IPS-11a (cell line): Measurements from ENCODE around the gene TMED10.
"Not testable (repeated sequence)": the region's sequence is repeated elsewhere in the genome, so short reads cannot be mapped to it uniquely, and the experiment has no call there.

Experiments
- H3K4me3 ChIP-seq: one replicate; pipeline ENCODE4 v1.5.1; 2013; ENCODE audit warnings: low read depth, low read length, control low read depth

Gene TMED10

DNA sequence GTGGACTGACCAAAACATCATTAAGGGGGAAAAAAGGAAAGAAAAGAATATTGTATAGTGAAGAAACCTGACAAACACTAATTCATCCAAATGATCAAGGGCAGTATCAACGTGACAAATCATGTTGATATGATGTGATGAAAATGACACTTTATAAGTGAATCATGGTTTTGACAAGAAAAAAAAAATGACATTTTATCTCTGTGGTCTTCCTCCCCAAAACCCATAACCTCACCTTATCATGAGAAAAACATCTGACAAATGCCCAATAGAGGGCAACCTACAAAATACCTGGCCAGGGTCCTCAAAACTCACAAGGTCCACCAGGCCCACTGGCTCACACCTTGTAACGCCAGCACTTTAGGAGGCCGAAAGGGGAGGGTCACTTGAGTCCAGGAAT, 13.8 kb downstream of the TMED10 start:
- H3K4me3 ChIP-seq, result no peak overlapping the region

DNA sequence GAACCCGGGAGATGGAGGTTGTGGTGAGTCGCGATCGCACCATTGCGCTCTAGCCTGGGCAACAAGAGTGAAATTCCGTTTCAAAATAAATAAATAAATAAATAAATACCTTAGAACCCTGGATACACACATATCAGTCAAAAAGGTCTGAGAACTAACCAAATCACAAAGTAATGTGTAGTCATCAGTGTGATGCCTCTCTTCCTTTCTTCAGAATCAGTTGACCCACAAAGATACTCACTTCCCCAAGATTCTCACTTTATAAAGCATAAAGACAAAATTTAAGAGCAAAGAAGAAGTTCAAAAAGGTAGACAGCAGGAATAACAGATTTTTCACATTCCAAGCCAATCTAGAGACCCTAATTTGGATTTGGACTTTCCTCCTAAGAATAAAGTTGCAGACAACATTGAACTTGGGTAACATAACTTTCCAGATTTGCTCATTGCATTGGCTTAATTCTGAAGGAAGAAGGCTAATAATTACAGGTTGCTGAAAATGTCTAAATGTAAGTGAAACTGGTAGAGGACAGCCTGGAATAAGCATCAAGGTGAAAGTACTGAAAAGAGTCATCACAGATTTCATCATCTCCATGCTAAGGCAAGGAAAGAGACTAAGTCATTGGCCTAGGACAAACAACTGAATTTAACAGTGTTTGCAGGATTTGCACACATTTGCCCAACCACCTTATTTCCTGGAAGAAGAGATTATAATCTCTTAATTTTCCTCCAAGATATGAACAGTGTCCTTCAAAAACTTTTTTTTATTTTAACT, 17.4 kb downstream of the TMED10 start:
- H3K4me3 ChIP-seq, result no peak overlapping the region

DNA sequence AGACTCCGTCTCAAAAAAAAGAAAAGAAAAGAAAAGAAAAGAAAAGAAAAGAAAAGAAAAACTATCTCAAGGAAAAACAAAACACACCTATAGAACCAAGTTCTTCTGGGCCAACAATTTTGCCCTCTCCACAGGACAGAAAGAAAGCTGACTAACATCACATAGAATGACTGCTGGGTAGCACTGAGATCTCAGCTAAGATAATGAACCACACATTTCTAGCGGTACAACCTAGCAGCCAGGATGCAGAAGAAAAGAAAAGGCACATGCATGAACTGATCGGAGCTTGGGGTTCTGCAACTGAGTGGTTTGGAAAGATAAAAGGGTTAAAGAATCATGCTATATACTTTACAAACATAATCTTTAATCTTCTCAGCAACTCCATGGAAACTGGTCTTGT, 19.5 kb downstream of the TMED10 start:
- H3K4me3 ChIP-seq, result no peak overlapping the region

DNA sequence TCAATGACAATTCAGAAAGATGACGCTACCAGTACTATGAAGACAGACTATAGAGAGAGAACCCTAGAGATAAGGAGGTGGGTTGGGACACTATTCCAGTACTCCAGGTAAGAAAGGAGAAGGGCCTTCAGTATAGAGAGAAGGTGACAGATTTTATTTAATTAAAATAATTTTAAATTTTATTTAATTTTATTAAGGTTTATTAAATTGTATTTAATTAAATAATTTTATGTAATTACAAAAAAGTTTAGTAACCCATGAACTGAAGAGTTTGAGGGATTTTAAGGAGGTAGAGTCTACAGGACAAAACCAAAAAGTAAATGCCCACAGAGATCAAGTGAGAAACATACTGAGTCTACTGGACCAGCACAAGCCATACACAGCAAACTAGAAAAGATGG, 20.3 kb downstream of the TMED10 start:
- no peak overlapping the region for H3K4me3 ChIP-seq

DNA sequence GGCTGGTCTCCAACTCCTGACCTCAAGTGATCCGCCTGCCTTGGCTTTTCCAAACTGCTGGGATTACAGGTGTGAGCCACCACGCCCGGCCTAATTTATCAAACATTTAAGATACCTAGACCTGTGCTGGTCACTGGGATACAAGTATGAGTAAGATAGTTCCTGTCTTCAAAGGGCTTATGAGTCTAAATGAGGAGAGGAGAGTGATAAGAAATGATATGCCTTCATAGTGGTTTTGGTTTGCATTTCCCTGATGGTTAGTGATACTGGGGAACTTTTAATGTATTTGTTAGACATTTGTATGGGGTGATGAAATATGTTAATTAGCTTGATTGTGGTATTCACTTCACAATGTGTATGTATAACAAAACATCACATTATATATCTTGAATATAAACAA, 21.2 kb downstream of the TMED10 start:
- H3K4me3 ChIP-seq, result no peak overlapping the region

DNA sequence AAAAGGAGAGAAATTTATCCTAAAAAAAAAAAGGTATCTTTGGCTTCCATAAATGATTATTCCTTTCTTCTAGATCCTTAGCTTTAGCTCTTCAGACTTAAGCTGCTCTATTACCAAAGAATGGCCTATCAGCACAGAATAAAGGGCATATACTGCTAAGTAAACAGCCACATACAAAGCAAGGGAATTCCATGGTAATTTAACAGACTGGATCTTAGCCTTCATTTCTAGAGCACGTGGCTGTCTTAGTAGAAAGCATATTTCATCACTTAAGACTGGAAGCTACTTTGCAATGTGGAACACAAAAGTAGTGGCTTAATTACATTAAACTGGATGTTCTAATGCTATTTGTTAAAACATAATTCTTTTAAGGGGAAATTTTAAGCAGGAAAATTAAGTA, 23.1 kb downstream of the TMED10 start:
- no peak overlapping the region for H3K4me3 ChIP-seq

DNA sequence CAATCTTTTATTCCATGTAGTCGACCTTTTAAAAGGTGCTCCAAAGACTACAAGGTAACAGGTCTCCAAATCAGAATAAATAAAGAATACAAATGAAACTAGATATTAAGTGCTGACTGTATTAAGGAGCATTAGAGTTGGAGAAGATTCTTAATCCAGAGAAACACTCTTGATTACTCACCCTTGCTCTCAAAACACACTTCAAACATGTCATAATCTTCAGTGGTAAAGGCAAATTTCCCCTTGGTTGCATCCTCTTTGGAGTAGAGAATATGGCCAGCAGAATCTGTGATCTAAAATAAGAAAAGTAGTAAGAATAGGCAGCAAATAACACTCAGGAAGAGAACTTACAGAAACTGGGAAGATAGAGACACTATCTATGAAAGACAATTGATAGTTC, 24.6 kb downstream of the TMED10 start:
- H3K4me3 ChIP-seq, result no peak overlapping the region

DNA sequence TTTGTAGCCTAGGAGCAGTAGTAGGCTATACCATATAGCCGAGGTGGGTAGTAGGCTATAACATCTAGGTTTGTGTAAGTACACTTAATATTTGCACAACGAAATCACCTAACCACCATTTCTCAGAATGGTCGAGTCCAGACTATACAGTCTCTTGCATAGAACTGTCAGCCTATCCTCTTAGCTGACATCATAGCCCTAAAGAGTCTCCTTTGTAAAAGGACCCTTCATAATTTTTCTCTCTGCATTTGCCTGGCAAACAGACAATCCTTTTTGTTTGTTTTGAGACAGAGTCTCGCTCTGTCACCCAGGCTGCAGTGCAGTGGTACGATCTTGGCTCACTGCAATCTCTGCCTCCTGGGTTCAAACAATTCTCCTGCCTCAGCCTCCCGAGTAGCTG, 25.8 kb downstream of the TMED10 start:
- not testable (repeated sequence) for H3K4me3 ChIP-seq

DNA sequence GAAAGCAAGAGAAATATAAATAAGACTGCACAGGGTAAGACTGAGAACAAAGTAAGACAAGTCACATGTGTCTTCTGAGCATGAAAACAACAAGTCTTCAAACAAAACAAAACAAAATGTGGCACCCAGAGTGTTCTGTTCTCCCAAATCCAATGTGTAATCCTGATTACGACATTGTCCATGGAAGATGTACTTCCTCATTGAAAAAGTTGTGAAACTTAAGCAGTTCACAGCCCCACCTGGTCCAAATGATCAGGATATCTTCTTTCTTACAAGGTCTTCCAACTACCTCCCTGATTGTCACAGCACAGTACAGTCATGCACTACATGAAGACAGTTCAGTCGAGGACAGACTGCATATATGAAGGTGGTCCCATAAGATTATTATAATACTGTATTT, 26.3 kb downstream of the TMED10 start:
- no peak overlapping the region for H3K4me3 ChIP-seq

DNA sequence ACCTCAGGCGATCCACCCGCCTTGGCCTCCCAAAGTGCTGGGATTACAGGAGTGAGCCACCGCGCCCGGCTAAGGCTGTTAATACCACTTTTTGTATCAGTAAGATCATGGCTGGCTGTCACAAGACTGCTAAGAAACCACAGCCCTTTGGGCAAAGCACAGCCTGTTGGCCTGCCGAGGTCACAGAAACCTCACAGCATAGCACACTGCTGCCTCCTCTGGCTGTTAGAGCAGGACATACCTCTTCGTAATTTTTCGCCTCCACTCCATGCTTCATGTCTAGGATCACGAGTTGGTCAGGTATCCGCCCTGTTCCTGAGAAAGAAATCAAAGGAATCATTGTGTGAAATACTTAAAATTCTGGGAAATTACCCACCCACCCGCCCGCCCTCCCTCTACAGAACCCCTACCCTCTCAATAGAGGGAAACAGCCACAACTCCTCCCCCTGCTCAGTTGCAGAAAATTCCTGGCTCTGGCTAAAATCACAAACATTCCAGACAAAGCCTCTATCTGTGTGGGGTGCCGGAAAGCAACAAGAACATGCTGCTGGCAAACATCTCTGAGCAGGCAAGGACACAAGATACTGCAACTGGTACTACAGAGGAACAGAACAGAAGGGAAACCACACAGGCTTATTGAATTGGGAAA, 28.9 kb downstream of the TMED10 start:
- no peak overlapping the region for H3K4me3 ChIP-seq

DNA sequence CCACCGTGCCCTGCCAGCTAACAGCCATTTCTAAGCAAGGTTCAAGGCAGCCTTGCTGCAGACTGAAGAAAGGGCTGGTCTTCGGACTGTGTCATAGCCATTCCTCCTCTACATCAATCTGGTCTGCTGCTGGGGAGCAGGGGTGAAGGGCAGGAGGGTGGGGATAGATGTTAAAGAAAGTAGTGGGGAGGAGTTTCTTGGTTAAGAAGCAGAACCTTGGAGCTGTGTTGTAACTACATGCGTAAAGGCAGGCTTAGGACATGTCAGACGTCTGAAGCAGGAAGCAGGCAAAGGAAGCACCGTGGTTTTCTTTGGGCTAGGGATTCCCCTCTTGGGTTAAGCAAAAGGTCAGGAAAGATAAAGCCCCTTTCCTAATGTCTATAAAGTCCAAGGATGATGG, 31.5 kb downstream of the TMED10 start:
- H3K4me3 ChIP-seq, result no peak overlapping the region

DNA sequence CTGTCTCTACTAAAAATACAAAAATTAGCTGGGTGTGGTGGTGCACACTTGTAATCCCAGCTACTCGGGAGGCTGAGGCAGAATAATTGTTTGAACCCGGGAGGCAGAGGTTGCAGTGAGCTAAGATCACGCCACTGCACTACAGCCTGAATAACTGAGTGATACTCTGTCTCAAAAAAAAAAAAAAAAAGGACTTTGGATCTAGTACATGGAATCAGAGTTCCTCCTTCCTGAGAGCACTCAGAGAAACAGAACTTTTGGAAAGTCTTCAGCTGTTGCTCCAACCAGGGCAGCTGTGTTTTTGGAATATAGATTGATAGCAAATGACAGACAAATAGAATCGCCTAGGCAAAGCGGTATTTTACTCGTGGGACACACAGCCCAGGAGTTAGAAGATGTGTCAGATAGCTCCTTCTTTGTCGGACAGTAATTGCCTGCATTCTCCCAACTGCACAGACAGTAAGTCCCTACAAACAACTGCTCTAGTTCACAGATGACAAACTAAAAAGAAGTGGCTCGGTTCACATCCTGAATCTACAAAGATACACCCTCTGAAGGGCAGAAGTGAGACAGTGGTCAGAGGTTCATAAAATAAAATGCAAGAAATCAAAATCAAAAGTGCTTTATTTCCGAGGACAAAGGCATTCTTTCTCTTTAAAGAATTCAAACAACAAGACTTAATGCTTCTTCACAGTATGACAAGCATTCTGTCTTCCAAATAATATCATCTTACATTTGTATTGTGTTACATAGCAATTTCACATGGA, 32.5 kb downstream of the TMED10 start:
- H3K4me3 ChIP-seq, result no peak overlapping the region

DNA sequence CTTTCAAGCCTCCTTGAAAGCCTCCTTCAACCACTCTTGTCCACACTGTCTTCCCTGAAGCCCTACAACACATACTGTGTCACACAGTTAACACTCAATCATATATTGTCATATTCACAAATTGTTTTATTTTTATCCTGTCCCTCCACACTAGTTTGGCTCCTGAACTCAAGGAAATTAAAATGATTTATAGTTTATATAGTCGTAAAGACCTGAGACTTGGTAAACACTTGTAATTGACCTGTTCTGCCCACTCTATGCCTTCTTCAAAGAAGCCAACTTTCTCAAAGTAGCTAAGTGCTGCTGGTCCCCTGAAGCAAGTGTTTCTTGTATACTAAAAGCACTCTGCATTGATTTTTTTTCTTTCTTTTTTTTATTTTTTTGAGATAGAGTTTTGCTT, 33.9 kb downstream of the TMED10 start:
- no peak overlapping the region for H3K4me3 ChIP-seq

DNA sequence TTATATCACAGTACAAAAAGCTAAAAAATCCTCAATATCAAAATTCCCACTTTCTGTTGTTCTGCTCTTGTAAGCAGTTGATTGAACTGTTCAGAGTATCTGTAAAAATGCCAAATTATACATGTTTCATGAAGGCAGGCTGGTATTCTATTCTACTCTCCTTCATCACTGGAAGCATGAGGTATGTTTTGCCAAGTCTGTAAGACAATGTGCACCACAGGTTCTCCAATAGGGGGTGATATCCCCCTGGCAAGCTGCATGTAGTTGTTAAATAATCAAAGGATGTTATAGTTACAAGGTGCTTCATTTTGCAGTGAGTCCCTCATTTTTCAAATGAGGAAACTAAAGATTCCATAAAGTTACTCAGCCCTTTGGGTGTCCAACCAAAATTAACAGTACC, 34.4 kb downstream of the TMED10 start:
- H3K4me3 ChIP-seq, result no peak overlapping the region

DNA sequence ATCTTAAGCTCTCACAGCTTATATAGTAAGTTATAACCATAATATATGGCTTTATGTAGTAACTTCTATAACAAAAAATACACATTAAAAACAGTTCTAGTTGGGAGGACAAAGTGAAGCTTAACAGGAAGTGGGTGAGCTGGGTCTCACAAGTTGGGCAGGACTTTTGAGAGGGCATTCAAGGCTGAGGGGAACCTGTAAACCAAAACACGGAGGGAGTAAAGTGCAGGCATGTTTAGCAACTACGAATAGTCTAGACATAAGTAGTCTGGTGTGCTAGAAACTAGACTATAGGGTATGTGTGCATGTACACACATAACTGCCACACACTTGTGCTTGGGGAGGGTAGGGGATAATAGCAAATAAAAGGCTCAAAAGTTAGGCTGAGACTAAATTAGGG, 35.4 kb downstream of the TMED10 start:
- no peak overlapping the region for H3K4me3 ChIP-seq

DNA sequence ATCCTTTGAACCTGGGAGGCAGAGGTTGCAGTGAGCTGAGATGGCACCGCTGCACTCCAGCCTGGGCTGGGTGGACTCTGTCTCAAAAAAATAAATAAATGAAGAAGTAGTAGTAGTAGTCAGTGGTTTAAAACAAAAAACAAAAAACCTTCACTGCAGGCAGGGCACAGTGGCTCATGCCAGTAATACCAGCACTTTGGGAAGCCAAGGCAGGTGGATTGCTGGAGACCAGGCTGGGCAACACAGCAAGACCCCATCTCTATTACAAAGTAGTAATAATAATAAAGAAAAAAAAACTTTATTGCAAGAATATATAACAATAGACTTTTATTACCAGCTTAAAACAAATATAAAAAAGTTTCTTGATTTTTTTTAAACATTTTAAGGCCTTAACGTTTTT, 35.8 kb downstream of the TMED10 start:
- no peak overlapping the region for H3K4me3 ChIP-seq

DNA sequence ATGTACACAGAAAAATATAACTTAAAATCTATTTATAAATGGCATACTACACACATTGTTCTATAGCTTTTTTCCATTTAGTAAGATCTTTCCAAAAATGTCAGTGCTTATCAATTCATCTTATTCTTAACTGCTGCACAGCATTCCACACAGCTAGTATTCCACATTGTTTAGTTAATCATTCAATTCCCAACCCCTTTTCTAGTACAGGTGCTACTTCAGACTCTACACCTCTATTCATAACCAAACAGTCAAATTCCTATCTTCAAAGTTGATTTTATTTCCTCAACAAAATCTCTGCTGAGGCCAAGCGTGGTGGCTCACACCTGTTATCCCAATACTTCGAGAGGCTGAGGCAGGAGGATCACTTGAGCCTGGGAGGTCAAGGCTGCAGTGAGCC, 37.2 kb downstream of the TMED10 start:
- no peak overlapping the region for H3K4me3 ChIP-seq

DNA sequence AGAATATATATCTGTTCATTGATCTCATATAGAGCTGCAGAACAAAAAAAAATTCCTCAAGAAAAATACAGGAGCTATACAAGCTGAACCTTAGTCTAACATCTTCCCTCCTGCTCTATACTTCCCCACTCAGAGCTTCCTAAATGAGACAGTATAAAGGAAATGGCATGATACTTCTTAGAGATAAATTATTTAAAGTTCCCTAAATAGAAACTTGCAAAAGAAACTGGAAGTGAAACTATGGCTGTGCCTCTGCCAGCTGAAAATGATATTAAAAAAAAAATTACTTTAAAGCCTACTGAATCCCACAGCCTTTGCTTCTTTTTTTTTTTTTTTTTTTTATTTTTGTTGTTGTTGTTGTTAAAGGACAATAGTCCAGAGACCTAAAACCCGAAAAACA, 37.9 kb downstream of the TMED10 start:
- no peak overlapping the region for H3K4me3 ChIP-seq

DNA sequence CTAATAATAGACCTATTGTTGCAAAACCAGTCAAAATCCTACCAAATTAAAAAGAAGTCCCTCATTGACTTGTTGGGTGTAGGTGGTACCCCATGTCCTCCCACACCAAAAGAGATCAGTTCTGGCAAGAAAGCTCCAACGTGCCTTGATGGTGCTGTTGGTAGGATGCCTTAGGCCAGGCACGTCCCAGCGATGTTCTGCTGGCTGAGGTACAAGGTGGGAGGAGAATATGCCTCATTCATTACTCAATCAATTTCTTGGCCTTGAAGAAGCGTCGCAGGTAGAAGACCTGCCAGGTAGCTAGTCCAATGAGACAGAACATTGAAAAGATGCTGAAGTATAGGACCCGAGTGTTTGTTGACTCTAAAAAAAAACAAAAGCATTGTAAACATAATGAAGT, 41.8 kb downstream of the TMED10 start:
- no peak overlapping the region for H3K4me3 ChIP-seq

DNA sequence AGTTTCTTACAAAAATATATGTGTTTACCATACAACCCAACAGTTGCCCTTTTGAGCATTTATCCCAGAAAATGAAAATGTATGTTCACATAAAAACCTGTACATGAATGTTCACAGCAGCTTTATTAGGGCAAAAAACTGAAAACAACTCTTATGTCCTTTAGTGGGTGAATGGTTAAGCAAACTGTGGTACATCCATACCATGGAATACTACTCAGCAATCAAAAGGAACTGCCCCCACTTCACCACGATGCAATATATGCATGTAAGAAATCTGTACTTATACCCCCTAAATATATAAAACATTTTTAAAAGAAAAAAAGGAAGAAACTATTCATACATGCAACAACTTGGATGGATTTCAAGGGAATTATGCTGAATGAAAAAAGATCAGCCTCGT, 42.8 kb downstream of the TMED10 start:
- H3K4me3 ChIP-seq, result no peak overlapping the region

DNA sequence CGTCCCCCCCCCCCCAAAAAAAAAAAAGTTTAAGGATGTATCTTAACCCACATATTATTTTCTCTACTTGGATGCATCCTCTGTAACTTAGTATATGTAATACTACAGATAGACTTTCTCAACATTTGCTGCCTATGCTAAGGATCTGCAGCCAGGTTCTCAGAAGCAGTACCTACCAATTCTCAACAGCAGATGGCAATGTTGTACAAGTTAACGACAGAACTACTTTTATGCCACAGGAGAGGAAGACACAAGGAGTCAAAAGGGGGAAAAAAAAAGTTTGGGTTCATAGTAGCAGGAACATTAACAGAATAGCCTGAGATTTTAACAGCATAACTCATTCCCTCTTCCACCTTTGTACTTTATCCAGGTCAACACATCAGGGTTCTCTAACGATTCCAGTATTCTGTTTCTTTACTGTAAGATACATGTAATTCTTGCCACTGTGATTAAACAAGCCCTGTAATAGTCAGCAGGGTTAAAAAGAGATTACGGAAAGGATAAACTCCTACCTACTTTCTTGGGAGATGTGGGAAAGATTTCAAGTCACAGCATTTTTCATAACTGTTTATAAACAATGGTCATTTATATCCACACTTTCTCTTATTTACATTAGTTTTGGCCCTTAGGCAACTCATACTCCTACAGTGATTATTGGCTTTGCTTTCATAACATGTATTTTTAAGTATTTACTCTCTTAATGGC, 43.9 kb downstream of the TMED10 start:
- no peak overlapping the region for H3K4me3 ChIP-seq

DNA sequence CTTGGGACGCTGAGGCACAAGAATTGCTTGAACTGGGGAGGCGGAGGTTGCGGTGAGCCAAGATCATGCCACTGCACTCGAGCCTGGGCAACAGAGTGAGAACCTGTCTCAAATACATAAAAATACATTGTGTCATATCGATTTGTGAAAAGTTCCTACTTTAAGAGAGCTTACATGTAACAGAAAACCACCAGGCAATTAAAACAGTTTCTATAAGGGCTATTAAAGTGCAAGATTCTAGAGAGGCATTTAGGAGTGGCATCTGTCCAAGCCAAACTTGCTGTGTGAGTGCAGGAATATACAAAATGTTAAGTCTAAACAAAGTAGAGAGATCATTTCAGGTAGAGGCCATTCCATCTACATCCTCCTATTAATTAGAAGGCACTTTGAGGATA, 47.8 kb downstream of the TMED10 start:
- H3K4me3 ChIP-seq, result no peak overlapping the region
